T-cell (primary cell): ENCODE data around the gene TRPM5. TPM values are rescaled to one million over a fixed set of nuclear protein-coding genes. Genes with fewer than 3 reads are reported as not detected.

Experiments
- ATAC-seq, 4 experiments: fragments of 200-7000 bp in 3 of 4; fragments of 150-1000 bp in 1 of 4; cut with Tn5 transposase; replicated peaks in 1 of 4; 1 replicate in 3 of 4; 2 replicates in 1 of 4; pipeline ENCODE4 v1.10.0; 2021; ENCODE audit warnings: moderate library complexity in 3 of 4, mild to moderate bottlenecking in 2 of 4, moderate number of reproducible peaks in 1 of 4
- CTCF ChIA-PET, 2 donors: fragments of 300-600 bp; sonication (Branson Sonifier 250); formaldehyde crosslinking; loops; one replicate each; lab custom pipeline; 2022; ENCODE audit warnings: antibody characterized with exemption in 2 of 2; lab: Charles Lee
- POLR2A ChIA-PET, 2 donors: fragments of 300-600 bp; sonication (Branson Sonifier 250); formaldehyde crosslinking; loops; one replicate each; lab custom pipeline; 2022; ENCODE audit warnings: antibody characterized with exemption in 2 of 2; lab: Charles Lee
- DNase-seq, 35 experiments: peaks; one replicate each; pipeline versions ENCODE4 v3.0.0 to v3.0.0-alpha.2; 2013 to 2023
- H3K27ac ChIP-seq: one replicate; pipeline ENCODE4 v1.5.1; 2013; ENCODE audit warnings: low read length
- H3K27me3 ChIP-seq, 2 experiments: replicated peaks in 1 of 2; 1 replicate in 1 of 2; 2 replicates in 1 of 2; pipeline versions ENCODE4 v1.6.1 to v1.7.0; 2013; ENCODE audit warnings: low read length in 1 of 2, mixed read lengths in 1 of 2; ENCODE audit not compliant: control insufficient read depth in 2 of 2, insufficient read depth in 2 of 2; ENCODE audit errors: extremely low read depth in 1 of 2
- H3K36me3 ChIP-seq, 2 donors: 1 replicate in 1 of 2; 2 replicates in 1 of 2; pipeline versions ENCODE4 v1.6.1 to v1.7.0; 2013; ENCODE audit warnings: low read length in 1 of 2; ENCODE audit not compliant: control insufficient read depth in 2 of 2, insufficient read depth in 1 of 2; ENCODE audit errors: extremely low read depth in 1 of 2
- H3K4me1 ChIP-seq, 2 experiments: 1 replicate in 1 of 2; 2 replicates in 1 of 2; pipeline versions ENCODE4 v1.6.1 to v1.7.0; 2013; ENCODE audit warnings: low read length in 2 of 2, mixed read lengths in 1 of 2; ENCODE audit not compliant: insufficient read depth in 2 of 2, control insufficient read depth in 1 of 2; ENCODE audit errors: extremely low read depth in 1 of 2
- H3K4me3 ChIP-seq, 2 donors: 1 replicate in 1 of 2; 2 replicates in 1 of 2; pipeline versions ENCODE4 v1.5.1 to v1.7.0; 2013; ENCODE audit warnings: mild to moderate bottlenecking in 2 of 2, low read length in 1 of 2, moderate library complexity in 1 of 2; ENCODE audit not compliant: control insufficient read depth in 1 of 2; ENCODE audit errors: extremely low read depth in 1 of 2
- H3K9me3 ChIP-seq: 2 replicates; pipeline ENCODE4 v1.7.0; 2013
- H3K27ac Mint-ChIP-seq, 2 donors: one replicate each; pipeline ENCODE4 v1.8.0; 2020 to 2021; ENCODE audit warnings: mild to moderate bottlenecking in 2 of 2, mixed read lengths in 2 of 2
- H3K27me3 Mint-ChIP-seq, 2 donors: one replicate each; pipeline ENCODE4 v1.8.0; 2021 to 2022; ENCODE audit warnings: mixed read lengths in 2 of 2
- H3K36me3 Mint-ChIP-seq: one replicate; pipeline ENCODE4 v1.8.0; 2021; ENCODE audit warnings: mixed read lengths
- H3K4me1 Mint-ChIP-seq, 3 donors: one replicate each; pipeline ENCODE4 v1.8.0; 2020 to 2022; ENCODE audit warnings: mixed read lengths in 3 of 3, mild to moderate bottlenecking in 1 of 3
- H3K4me3 Mint-ChIP-seq, 3 donors: one replicate each; pipeline ENCODE4 v1.8.0; 2020 to 2022; ENCODE audit warnings: mild to moderate bottlenecking in 3 of 3, mixed read lengths in 3 of 3, moderate library complexity in 3 of 3
- H3K9me3 Mint-ChIP-seq, 3 donors: one replicate each; pipeline ENCODE4 v1.8.0; 2020 to 2022; ENCODE audit warnings: mixed read lengths in 3 of 3
- WGBS: methylation state at CpG from one replicate; pipeline ENCODE4 v1.1.5; 2013; ENCODE audit warnings: missing lambda C conversion rate; ENCODE audit not compliant: insufficient coverage; 5-methylcytosine and 5-hydroxymethylcytosine counted together
- total RNA-seq, 35 experiments: library from RNA in 6 of 35; stranded (reverse) in 6 of 35; fragments of 120-200 nt in 1 of 35; gene quantifications; one replicate each; pipeline versions ENCODE4 v1.2.1 to v1.2.4 and lab custom pipeline; 2013 to 2026

Gene TRPM5
- total RNA-seq, 5 donors from 2014 or later (not counting 1 experiment from before 2014, with no cell fraction given), result 0.07 to 0.73 (median 0.22) TPM

- ChIA-PET POLR2A (no interaction called here), CTCF (no interaction called here)
- peaks cover 13% of the 10 kb centered on the region for H3K36me3 Mint-ChIP-seq
- no peak overlapping the region for H3K27ac ChIP-seq
- H3K36me3 ChIP-seq, result peaks cover 0 to 2% of the 10 kb centered on the region in 2 donors
- H3K4me1 ChIP-seq, result peaks cover 14 to 29% of the 10 kb centered on the region in 2 experiments
- H3K4me3 Mint-ChIP-seq, result no peak overlapping the region
- H3K4me1 Mint-ChIP-seq, result peaks cover 42 to 52% (median 48%) of the 10 kb centered on the region in 3 donors
- DNase-seq (no peak), ATAC-seq (no peak)
- peaks cover 0 to 17% of the 10 kb centered on the region in 2 experiments for H3K27me3 ChIP-seq
- WGBS, result 95% methylated on average over 6 of the region's 6 CpGs
- no peaks in the 10 kb centered on the region for H3K9me3 Mint-ChIP-seq
- no peaks in the 10 kb centered on the region for H3K9me3 ChIP-seq
- no peak overlapping the region for H3K27ac Mint-ChIP-seq
- no peaks in the 10 kb centered on the region for H3K27me3 Mint-ChIP-seq
- no peak overlapping the region for H3K4me3 ChIP-seq
Measured at GRCh38 chr11:2471804-2472096, 27.4 kb upstream of the TRPM5 start.

- Mint-ChIP-seq H3K4me3 (no peak overlapping the region), H3K36me3 (peaks cover 12% of the 10 kb centered on the region), H3K4me1 (peaks cover 47 to 58% (median 53%) of the 10 kb centered on the region in 3 donors), H3K9me3 (no peaks in the 10 kb centered on the region), H3K27ac (no peak overlapping the region), H3K27me3 (no peaks in the 10 kb centered on the region)
- H3K27ac ChIP-seq, result no peak overlapping the region
- no peak overlapping the region for H3K4me3 ChIP-seq
- H3K9me3 ChIP-seq, result no peaks in the 10 kb centered on the region
- DNase-seq (peak in 1 of 35 experiments; percentile 10), ATAC-seq (no peak)
- WGBS, result 94% methylated on average over 14 of the region's 17 CpGs
- H3K27me3 ChIP-seq, result peaks cover 0 to 23% of the 10 kb centered on the region in 2 experiments
- ChIA-PET POLR2A (no interaction called here), CTCF (no interaction called here)
- peaks cover 17 to 34% of the 10 kb centered on the region in 2 experiments for H3K4me1 ChIP-seq
- peaks cover 0 to 2% of the 10 kb centered on the region in 2 donors for H3K36me3 ChIP-seq
Measured at GRCh38 chr11:2471048-2471803, 26.9 kb upstream of the TRPM5 start.

GRCh38 chr11:2470495-2470894 lies 26.2 kb upstream of the TRPM5 start:
- no peak for ATAC-seq
- CTCF ChIA-PET, result no interaction called here

GRCh38 chr11:2468363-2469235 lies 24.3 kb upstream of the TRPM5 start:
- Mint-ChIP-seq H3K9me3 (no peaks in the 10 kb centered on the region), H3K27ac (no peak overlapping the region), H3K36me3 (peaks cover 3% of the 10 kb centered on the region), H3K4me1 (peaks cover 58 to 71% (median 64%) of the 10 kb centered on the region in 3 donors), H3K27me3 (no peaks in the 10 kb centered on the region), H3K4me3 (peak overlapping the region in 1 of 3 donors; percentile 78)
- Histone ChIP-seq H3K27ac (no peak overlapping the region), H3K36me3 (no peaks in the 10 kb centered on the region), H3K9me3 (no peaks in the 10 kb centered on the region), H3K4me1 (peaks cover 17 to 57% of the 10 kb centered on the region in 2 experiments), H3K27me3 (peaks cover 0 to 19% of the 10 kb centered on the region in 2 experiments), H3K4me3 (no peak overlapping the region)
- POLR2A ChIA-PET, result no interaction called here
- CTCF ChIA-PET, result no interaction called here
- DNase-seq, result peak in 1 of 35 experiments; percentile 11
- ATAC-seq, result no peak
- WGBS, result 97% methylated on average over 17 of the region's 21 CpGs

More at GRCh38 chr11:2470495-2470894, 26.2 kb upstream of the TRPM5 start:
- Histone ChIP-seq H3K36me3 (peaks cover 0 to 2% of the 10 kb centered on the region in 2 donors), H3K9me3 (no peaks in the 10 kb centered on the region), H3K4me1 (peaks cover 17 to 41% of the 10 kb centered on the region in 2 experiments), H3K27ac (no peak overlapping the region), H3K4me3 (no peak overlapping the region), H3K27me3 (peaks cover 0 to 23% of the 10 kb centered on the region in 2 experiments)
- H3K4me1 Mint-ChIP-seq, result peaks cover 51 to 61% (median 58%) of the 10 kb centered on the region in 3 donors
- POLR2A ChIA-PET, result no interaction called here
- peaks cover 9% of the 10 kb centered on the region for H3K36me3 Mint-ChIP-seq
- no peak overlapping the region for H3K27ac Mint-ChIP-seq
- no peak overlapping the region for H3K4me3 Mint-ChIP-seq
- DNase-seq, result no peak
- 80% methylated on average over 2 of the region's 7 CpGs for WGBS
- no peaks in the 10 kb centered on the region for H3K27me3 Mint-ChIP-seq
- H3K9me3 Mint-ChIP-seq, result no peaks in the 10 kb centered on the region

GRCh38 chr11:2467695-2468055 lies 23.4 kb upstream of the TRPM5 start:
- Mint-ChIP-seq H3K27me3 (no peaks in the 10 kb centered on the region), H3K4me3 (peak overlapping the region; percentile 57 to 78 (median 68)), H3K4me1 (peaks cover 64 to 80% (median 73%) of the 10 kb centered on the region in 3 donors), H3K9me3 (no peaks in the 10 kb centered on the region), H3K36me3 (peaks cover 3% of the 10 kb centered on the region), H3K27ac (peak overlapping the region; percentile 55 to 67)
- 50% methylated on average over 5 of the region's 7 CpGs for WGBS
- ATAC-seq (no peak), DNase-seq (no peak)
- H3K27ac ChIP-seq, result no peak overlapping the region
- POLR2A ChIA-PET, result no interaction called here
- H3K4me1 ChIP-seq, result peaks cover 17 to 64% of the 10 kb centered on the region in 2 experiments
- H3K4me3 ChIP-seq, result peak overlapping the region; percentile 29 to 33
- peaks cover 0 to 17% of the 10 kb centered on the region in 2 experiments for H3K27me3 ChIP-seq
- CTCF ChIA-PET, result interaction anchor here in 1 of 2 donors (1.0 kb wide), 2 partner anchors 47 to 162 kb away, joined by 3 read pairs; no protein-coding TSS in a partner anchor
- H3K9me3 ChIP-seq, result no peaks in the 10 kb centered on the region
- H3K36me3 ChIP-seq, result no peaks in the 10 kb centered on the region
